ENCODE measurements around the gene ZBTB16. TPM values are rescaled to one million over a fixed set of nuclear protein-coding genes. Genes with fewer than 3 reads are reported as not detected.

ZBTB16 gene
- total and polyA plus RNA-seq, 10 donors = 1.5 to 85.6 (median 42.1) TPM

GRCh38 chr11:114158421-114158820 lies 98.9 kb downstream of the ZBTB16 start:
- Histone ChIP-seq H3K27ac (peak overlapping the region in 5 of 8 donors; percentile 89 to 92 (median 90)), H3K4me3 (no peak overlapping the region), H3K36me3 (peaks cover 0 to 34% (median 3%) of the 10 kb centered on the region in 6 donors), H3K4me1 (peaks cover 35 to 100% (median 90%) of the 10 kb centered on the region in 6 donors), H3K9me3 (no peaks in the 10 kb centered on the region), H3K27me3 (replicated peaks in 1 of 7) (no peaks in the 10 kb centered on the region)
- WGBS, 5 donors = 86 to 92% (median 87%) methylated on average over 6 of the region's 6 CpGs
- intact Hi-C loops (cut with DNase I; ENCODE audit: low total_unique reads) = no loop called here
- TF ChIP-seq POLR2A (IDR thresholded peaks at IDR 0.05) (no peak), CTCF (IDR thresholded peaks at IDR 0.05 in 8 of 11, conservative IDR thresholded peaks at IDR 0.05 in 3 of 11) (no peak), POLR2AphosphoS5 (IDR thresholded peaks at IDR 0.05) (no peak)
- no peak for DNase-seq

GRCh38 chr11:114158886-114159285 lies 99.4 kb downstream of the ZBTB16 start:
- H3K9me3 ChIP-seq = no peaks in the 10 kb centered on the region
- intact Hi-C loops (cut with DNase I; ENCODE audit: low total_unique reads) = no loop called here
- WGBS, 5 donors = 91 to 97% (median 92%) methylated on average over 7 of the region's 7 CpGs
- peaks cover 40 to 100% (median 91%) of the 10 kb centered on the region in 6 donors for H3K4me1 ChIP-seq
- no peaks in the 10 kb centered on the region for H3K27me3 ChIP-seq (replicated peaks in 1 of 7)
- H3K27ac ChIP-seq = peak overlapping the region; percentile 63 to 92 (median 89)
- TF ChIP-seq CTCF (IDR thresholded peaks at IDR 0.05 in 8 of 11, conservative IDR thresholded peaks at IDR 0.05 in 3 of 11) = no peak
- no peak for TF ChIP-seq POLR2A (IDR thresholded peaks at IDR 0.05)
- TF ChIP-seq POLR2AphosphoS5 (IDR thresholded peaks at IDR 0.05) = peak in 1 of 3 donors; percentile 39
- no peak overlapping the region for H3K4me3 ChIP-seq
- peaks cover 0 to 34% (median 3%) of the 10 kb centered on the region in 6 donors for H3K36me3 ChIP-seq
- DNase-seq = no peak

GRCh38 chr11:114159320-114159719 lies 99.8 kb downstream of the ZBTB16 start:
- intact Hi-C loops (cut with DNase I; ENCODE audit: low total_unique reads) = no loop called here
- TF ChIP-seq POLR2AphosphoS5 (IDR thresholded peaks at IDR 0.05) (no peak), POLR2A (IDR thresholded peaks at IDR 0.05) (no peak), CTCF (IDR thresholded peaks at IDR 0.05 in 8 of 11, conservative IDR thresholded peaks at IDR 0.05 in 3 of 11) (no peak)
- WGBS, 5 donors = 52 to 66% (median 59%) methylated on average over 5 of the region's 5 CpGs
- Histone ChIP-seq H3K4me1 (peaks cover 44 to 100% (median 93%) of the 10 kb centered on the region in 6 donors), H3K4me3 (peak overlapping the region in 1 of 8 donors; percentile 42), H3K36me3 (peaks cover 0 to 34% (median 3%) of the 10 kb centered on the region in 6 donors), H3K27ac (peak overlapping the region; percentile 63 to 92 (median 89)), H3K9me3 (no peaks in the 10 kb centered on the region), H3K27me3 (replicated peaks in 1 of 7) (no peaks in the 10 kb centered on the region)
- no peak for DNase-seq

- Histone ChIP-seq H3K27me3 (replicated peaks in 1 of 7) (no peaks in the 10 kb centered on the region), H3K27ac (peak overlapping the region; percentile 63 to 92 (median 89)), H3K9me3 (no peaks in the 10 kb centered on the region), H3K36me3 (peaks cover 0 to 34% (median 3%) of the 10 kb centered on the region in 6 donors), H3K4me1 (peaks cover 48 to 100% (median 94%) of the 10 kb centered on the region in 6 donors), H3K4me3 (peak overlapping the region in 2 of 8 donors; percentile 8 to 42)
- TF ChIP-seq POLR2A (IDR thresholded peaks at IDR 0.05) = peak in 2 of 3 donors; percentile 3 to 29
- peak; percentile 88 to 100 (median 96) for TF ChIP-seq POLR2AphosphoS5 (IDR thresholded peaks at IDR 0.05)
- TF ChIP-seq CTCF (IDR thresholded peaks at IDR 0.05 in 8 of 11, conservative IDR thresholded peaks at IDR 0.05 in 3 of 11) = peak in 4 of 11 experiments; percentile 0 to 27 (median 15)
- WGBS, 5 donors = 1 to 6% (median 4%) methylated on average over 18 of the region's 18 CpGs
- intact Hi-C loops (cut with DNase I; ENCODE audit: low total_unique reads) = no loop called here
- DNase-seq = peak; percentile 99
These were observed 100.5 kb downstream of the ZBTB16 start for GRCh38 chr11:114159802-114160632.

All from spleen (tissue), 11 donors.